Activated naive CD4-positive, alpha-beta T cell treated with anti-CD3 and anti-CD28 coated beads, Interleukin-2, amount 50 U/mL, for 24 hours (primary cell): ENCODE measurements around the gene ZNF121.
A peak's percentile ranks its signal among the peaks of the same experiment; 100 is the strongest.
"Not testable (repeated sequence)": the region's sequence is repeated elsewhere in the genome, so short reads cannot be mapped to it uniquely, and the experiment has no call there.

Source experiments
- H3K27ac Mint-ChIP-seq: one replicate; pipeline ENCODE4 v1.8.0; 2021; ENCODE audit warnings: mild to moderate bottlenecking, mixed read lengths
- H3K27me3 Mint-ChIP-seq: one replicate; pipeline ENCODE4 v1.8.0; 2021; ENCODE audit warnings: mixed read lengths
- H3K36me3 Mint-ChIP-seq: one replicate; pipeline ENCODE4 v1.8.0; 2021; ENCODE audit warnings: mixed read lengths
- H3K4me1 Mint-ChIP-seq: one replicate; pipeline ENCODE4 v1.8.0; 2021; ENCODE audit warnings: mixed read lengths
- H3K4me3 Mint-ChIP-seq: one replicate; pipeline ENCODE4 v1.8.0; 2021; ENCODE audit warnings: mild to moderate bottlenecking, mixed read lengths
- H3K9me3 Mint-ChIP-seq: one replicate; pipeline ENCODE4 v1.8.0; 2021; ENCODE audit warnings: mixed read lengths

The ZNF121 gene

DNA sequence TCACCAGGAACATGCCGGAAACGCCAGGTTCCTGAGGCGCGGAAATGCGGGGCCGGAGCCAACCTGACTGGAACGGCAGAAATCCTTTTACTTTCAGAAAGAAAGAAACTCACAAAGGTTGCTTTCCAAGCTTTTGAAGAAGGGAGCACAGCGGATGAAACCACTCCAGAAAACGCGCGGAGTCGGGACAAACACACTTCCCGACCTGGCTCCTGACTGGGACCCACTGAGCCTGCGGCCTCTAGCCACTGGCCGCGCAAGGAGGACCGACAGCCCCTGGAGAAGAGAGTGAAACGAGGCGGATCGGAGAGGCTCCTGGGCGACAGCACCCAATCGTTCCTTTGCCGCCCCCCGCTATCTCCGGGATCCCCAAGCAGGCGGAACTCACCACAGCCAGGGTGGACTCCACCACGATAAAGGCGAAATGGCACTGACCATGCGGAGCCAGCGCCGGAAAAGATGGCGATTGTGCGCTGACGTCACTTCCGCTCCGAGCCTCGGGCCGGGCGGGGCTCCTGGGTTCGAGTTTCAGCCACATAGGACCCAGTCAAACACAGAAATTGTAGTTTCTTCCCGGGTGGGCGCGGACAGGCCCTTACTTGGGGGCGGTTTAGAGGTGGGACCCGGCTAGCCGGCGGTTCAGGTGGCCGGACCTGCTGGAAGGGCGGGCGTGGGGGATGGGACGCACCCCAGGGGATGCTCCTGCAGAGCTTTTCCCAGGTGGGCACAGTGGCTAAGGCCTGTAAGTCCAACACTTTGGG, at the start of gene ZNF121:
ZNF121 (minus strand) TSS at position 432 of the 761 bp plus-strand sequence. CDS start 16,407 bp downstream, outside the sequence.
- Mint-ChIP-seq H3K9me3 (no peaks in the 10 kb centered on the region), H3K4me3 (peak within 1 kb of the TSS; percentile 97), H3K4me1 (peaks cover 27% of the 10 kb centered on the region), H3K27ac (peak within 1 kb of the TSS; percentile 98), H3K36me3 (peaks cover 25% of the 10 kb centered on the region), H3K27me3 (peaks cover 2% of the 10 kb centered on the region)

DNA sequence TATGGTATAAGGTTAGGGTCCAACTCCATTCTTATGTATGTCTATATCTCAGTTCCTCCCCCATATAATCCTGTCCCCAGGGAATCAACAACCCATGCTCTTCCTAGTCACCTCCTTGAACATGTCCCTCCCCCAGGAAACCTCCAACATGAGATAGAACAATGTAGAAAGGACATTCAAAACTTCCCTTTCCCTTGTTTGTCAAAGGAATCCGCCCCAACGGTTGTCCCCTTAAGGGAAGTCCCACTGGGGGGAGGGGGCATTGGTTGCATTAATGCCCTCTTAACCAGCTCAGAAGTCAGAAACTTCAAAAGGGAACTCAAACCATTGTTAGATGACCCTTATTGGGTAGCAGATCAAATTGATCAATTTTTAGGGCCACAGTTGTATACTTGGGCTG, 43.6 kb upstream of the ZNF121 start:
- no peak overlapping the region for H3K4me3 Mint-ChIP-seq
- peaks cover 11% of the 10 kb centered on the region for H3K36me3 Mint-ChIP-seq
- H3K4me1 Mint-ChIP-seq = peaks cover 6% of the 10 kb centered on the region
- no peak overlapping the region for H3K27ac Mint-ChIP-seq
- H3K27me3 Mint-ChIP-seq = no peaks in the 10 kb centered on the region
- H3K9me3 Mint-ChIP-seq = no peaks in the 10 kb centered on the region

DNA sequence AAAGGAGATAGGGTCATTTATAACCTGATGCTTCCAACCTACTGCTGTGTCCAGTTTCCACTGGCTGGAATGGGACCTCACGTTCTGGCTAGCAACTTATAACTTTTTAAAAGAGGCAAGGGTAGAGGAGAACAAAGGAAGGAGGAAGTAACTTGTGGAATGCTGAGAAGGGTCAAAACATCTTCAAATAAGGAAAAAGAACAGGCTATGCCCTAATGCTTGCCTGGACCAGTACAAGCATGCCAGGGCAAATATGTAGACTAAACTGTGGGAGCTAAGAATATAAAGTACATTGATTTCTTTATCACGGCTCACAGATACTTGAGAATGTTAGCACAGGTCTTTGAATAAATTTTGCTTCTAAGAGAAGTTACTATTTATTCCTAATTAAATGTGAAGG, 38.2 kb upstream of the ZNF121 start:
- Mint-ChIP-seq H3K9me3 (no peaks in the 10 kb centered on the region), H3K36me3 (peaks cover 12% of the 10 kb centered on the region), H3K27me3 (no peaks in the 10 kb centered on the region), H3K4me1 (peaks cover 23% of the 10 kb centered on the region), H3K27ac (peak overlapping the region; percentile 55), H3K4me3 (peak overlapping the region; percentile 61)

DNA sequence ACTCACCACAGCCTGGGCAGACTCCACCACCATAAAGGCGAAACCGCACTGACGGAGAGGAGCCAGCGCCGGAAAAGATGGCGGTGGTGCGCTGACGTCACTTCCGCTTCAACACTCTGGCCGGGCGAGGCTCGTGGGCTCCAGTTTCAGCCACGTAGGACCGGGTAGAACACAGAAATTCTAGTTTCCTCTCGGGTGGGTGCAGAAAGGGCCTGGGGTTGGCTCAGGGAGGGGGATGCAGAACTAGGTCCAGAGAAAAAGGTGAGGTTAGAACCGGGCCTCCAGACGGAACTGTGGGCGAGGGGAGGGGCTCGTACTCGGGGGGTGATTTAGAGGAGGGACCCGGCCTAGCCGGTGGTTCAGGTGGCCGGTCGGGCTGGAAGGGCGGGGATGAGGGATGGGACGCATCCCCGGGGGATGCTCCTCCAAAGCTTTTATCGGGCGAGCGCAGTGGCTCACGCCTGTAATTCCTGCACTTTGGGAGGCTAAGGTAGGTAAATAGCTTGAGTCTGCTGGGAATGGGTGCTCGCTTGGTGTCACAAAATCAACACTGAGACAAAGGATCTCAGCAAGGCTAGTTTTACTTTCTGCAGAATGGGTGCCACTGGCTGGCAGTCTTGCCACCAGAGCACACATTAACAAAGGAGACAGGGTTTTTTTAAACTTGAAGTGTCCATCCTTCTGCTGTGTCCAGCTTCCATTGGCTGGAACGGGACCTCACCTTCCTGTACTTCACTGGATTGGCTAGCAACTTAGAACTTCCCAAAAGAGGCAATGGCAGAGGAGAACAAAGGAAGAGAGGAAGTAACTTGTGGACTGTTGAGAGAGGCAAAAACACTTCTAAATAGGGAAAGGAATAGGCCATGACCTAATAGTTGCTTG, 37.1 kb upstream of the ZNF121 start, which contains the start of gene ZNF561:
ZNF561 (minus strand) TSS at position 77 of the 882 bp plus-strand sequence. CDS start 1,776 bp downstream, outside the sequence.
- peaks cover 23% of the 10 kb centered on the region for H3K4me1 Mint-ChIP-seq
- H3K27me3 Mint-ChIP-seq = no peaks in the 10 kb centered on the region
- H3K4me3 Mint-ChIP-seq = peak within 1 kb of the TSS; percentile 94
- peaks cover 17% of the 10 kb centered on the region for H3K36me3 Mint-ChIP-seq
- H3K27ac Mint-ChIP-seq = peak within 1 kb of the TSS; percentile 98
- no peaks in the 10 kb centered on the region for H3K9me3 Mint-ChIP-seq

DNA sequence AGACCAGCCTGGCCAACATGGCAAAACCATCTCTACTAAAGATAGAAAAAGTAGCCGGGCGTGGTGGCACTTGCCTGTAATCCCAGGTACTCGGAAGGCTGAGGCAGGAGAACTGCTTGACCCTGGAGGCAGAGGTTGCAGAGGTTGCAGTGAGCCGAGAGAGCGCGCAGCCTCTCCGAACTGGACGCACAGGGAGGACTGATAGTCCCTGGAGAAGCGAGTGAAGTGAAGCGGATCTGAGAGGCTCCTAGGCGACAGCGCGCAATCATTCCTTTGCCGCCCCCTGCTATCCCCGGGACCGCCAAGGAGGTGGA, 36.5 kb upstream of the ZNF121 start:
- Mint-ChIP-seq H3K4me3 (peak overlapping the region; percentile 94), H3K27ac (peak overlapping the region; percentile 98), H3K9me3 (no peaks in the 10 kb centered on the region), H3K4me1 (peaks cover 20% of the 10 kb centered on the region), H3K36me3 (peaks cover 18% of the 10 kb centered on the region), H3K27me3 (no peaks in the 10 kb centered on the region)

DNA sequence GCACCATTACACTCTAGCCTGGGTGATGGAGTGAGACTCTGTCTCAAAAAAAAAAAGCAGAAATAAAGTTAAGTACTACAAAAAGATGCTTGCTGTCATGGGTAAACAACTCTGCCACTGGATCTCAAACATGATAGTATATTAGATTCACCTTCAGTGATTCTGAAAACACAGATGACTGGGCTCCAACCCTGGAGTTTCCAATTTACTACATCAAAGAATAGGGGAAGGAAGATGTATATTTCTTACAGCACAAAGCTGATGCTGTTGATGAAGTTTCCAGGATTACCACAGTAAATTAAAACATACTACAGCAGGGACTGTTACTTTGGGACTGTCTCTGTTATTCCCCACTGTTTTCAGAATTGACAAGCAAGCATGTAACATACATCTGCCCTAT, 31.5 kb upstream of the ZNF121 start:
- peaks cover 11% of the 10 kb centered on the region for H3K4me1 Mint-ChIP-seq
- H3K4me3 Mint-ChIP-seq = no peak overlapping the region
- H3K27ac Mint-ChIP-seq = no peak overlapping the region
- H3K9me3 Mint-ChIP-seq = no peaks in the 10 kb centered on the region
- peaks cover 43% of the 10 kb centered on the region for H3K36me3 Mint-ChIP-seq
- no peaks in the 10 kb centered on the region for H3K27me3 Mint-ChIP-seq

DNA sequence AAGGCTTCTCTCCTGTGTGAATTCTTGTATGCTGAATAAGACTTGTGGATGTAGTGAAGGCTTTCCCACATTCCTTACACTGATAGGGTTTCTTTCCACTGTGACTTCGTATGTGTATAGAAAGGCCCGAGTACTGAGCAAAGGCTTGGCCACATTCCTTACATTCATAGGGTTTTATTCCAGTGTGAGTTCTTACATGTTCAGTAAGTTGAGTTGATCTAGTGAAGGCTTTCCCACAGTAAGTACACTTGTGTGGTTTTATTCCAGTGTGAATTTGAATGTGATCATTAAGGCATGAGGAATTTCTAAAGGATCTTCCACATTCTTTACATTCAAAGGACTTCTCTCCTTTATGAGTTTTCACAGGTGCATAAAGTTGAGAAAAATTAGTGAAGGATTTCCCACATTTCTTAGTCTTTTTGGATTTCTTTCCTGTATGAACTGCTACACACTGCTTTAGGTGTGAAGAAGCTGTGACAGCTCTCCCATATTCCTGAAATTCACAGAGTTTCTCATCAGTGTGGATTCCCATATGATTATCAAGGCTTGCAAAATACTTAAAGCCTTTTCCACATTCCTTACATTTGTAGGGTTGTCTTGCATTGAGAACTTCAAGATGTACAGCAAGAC, 26.3 kb upstream of the ZNF121 start:
- H3K4me1 Mint-ChIP-seq = no peaks in the 10 kb centered on the region
- no peak overlapping the region for H3K27ac Mint-ChIP-seq
- no peaks in the 10 kb centered on the region for H3K27me3 Mint-ChIP-seq
- peaks cover 60% of the 10 kb centered on the region for H3K36me3 Mint-ChIP-seq
- H3K9me3 Mint-ChIP-seq = no peaks in the 10 kb centered on the region
- no peak overlapping the region for H3K4me3 Mint-ChIP-seq

DNA sequence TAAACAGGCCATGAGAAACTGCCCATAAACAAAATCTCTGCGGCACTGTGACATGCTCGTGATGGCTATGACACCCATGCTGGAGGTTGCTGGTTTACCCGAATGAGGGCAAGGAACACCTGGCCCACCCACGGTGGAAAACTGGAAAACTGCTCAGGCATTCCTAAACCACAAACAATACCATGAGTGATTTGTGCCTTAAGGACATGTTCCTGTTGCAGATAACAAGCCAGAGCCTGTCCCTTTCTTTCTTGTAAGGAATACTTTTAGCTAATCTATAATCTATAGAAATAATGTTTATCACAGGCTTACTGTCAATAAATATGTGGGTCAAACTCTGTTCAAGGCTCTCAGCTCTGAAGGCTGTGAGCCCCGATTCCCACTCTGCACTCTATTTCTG, 24.6 kb upstream of the ZNF121 start:
- Mint-ChIP-seq H3K4me3 (no peak overlapping the region), H3K4me1 (no peaks in the 10 kb centered on the region), H3K9me3 (no peaks in the 10 kb centered on the region)

DNA sequence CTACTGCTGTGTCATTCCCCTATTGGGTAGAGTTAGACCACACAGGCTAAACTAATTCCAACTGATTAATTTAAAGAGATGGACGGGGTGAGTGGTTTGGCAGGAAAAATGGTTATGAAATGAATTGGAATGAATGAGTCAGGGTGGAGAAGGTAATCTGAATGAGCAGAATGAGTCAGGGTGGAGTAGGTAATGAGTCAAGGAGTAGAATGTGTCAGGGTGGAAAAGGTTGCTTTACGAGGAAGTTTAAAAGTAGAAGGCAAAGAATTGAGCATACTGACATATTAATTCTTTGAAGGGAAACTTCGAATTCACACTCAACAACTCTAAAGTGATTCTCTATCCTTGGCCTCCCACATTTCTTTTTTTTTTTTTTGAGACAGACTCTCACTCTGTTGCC, 12.7 kb upstream of the ZNF121 start:
- H3K36me3 Mint-ChIP-seq = peaks cover 3% of the 10 kb centered on the region
- peaks cover 6% of the 10 kb centered on the region for H3K9me3 Mint-ChIP-seq
- H3K4me1 Mint-ChIP-seq = no peaks in the 10 kb centered on the region
- H3K27me3 Mint-ChIP-seq = peaks cover 5% of the 10 kb centered on the region
- H3K27ac Mint-ChIP-seq = no peak overlapping the region
- H3K4me3 Mint-ChIP-seq = no peak overlapping the region

More for the DNA sequence above, 24.6 kb upstream of the ZNF121 start:
- H3K36me3 Mint-ChIP-seq = peaks cover 54% of the 10 kb centered on the region
- no peaks in the 10 kb centered on the region for H3K27me3 Mint-ChIP-seq
- no peak overlapping the region for H3K27ac Mint-ChIP-seq

DNA sequence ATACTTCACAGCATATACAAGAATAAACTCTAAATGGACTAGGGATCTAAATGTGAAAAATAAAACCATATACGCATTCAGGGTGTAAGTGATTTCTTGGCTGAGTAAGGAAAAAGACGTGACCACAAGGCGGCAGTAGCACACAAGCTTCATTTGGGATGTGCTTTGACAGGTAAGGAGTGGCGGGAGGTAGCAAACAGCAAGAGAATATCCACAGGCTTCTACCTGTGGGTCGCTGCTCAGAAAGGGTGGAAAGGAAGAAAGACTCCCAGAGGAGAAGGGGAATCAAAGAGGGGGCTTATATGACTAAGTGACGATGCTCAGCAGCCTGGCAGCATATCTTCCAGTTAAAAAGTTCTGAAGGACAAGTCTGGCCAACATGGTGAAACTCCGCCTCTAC, 2.5 kb upstream of the ZNF121 start:
- H3K36me3 Mint-ChIP-seq = peaks cover 5% of the 10 kb centered on the region
- H3K4me1 Mint-ChIP-seq = peaks cover 11% of the 10 kb centered on the region
- H3K4me3 Mint-ChIP-seq = no peak overlapping the region
- H3K27ac Mint-ChIP-seq = peak overlapping the region; percentile 6
- peaks cover 4% of the 10 kb centered on the region for H3K27me3 Mint-ChIP-seq
- no peaks in the 10 kb centered on the region for H3K9me3 Mint-ChIP-seq

DNA sequence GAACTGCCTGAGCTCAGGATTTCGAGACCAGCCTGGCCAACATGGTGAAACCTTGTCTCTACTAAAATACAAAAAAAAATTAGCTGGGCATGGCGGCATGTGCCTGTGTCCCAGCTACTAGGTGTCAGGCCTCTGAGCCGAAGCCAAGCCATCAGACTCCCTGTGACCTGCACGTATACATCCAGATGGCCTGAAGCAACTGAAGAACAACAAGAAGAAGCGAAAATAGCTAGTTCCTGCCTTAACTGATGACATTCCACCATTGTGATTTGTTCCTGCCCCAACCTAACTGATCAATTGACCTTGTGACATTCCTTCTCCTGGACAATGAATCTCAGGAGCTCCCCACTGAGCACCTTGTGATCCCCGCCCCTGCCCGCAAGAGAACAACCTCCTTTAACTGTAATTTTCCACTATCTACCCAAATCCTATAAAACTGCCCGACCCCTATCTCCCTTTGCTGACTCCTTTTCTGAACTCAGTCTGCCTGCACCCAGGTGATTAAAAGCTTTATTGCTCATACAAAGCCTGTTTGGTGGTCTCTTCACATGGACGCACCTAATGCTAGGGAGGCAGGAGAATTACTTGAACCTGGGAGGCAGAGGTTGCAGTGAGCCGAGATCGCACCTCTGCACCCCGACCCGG, 2.1 kb downstream of the ZNF121 start:
- H3K27ac Mint-ChIP-seq = peak overlapping the region; percentile 15

DNA sequence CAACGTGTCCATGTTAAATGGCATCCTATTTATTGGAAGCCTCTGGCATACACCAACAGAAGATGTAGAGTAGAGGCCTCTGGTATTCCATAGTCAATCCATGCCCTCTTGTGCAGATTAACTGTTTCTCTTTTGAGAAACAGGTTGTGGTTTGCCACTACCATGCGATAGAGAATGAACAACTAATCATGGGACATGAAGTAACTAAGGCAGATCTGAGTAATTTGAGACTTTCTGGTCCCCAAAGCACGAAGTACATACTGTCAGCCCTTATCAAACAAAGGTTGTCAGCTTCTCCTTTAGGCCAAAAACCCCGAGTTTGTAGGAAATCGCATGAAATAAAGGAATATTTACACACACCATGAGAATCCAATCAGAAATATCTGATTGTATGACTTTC, 3.6 kb downstream of the ZNF121 start:
- Mint-ChIP-seq H3K4me3 (peak overlapping the region; percentile 64), H3K27me3 (no peaks in the 10 kb centered on the region), H3K27ac (no peak overlapping the region), H3K4me1 (peaks cover 44% of the 10 kb centered on the region), H3K9me3 (peaks cover 8% of the 10 kb centered on the region), H3K36me3 (peaks cover 49% of the 10 kb centered on the region)

More for the DNA sequence above, 2.1 kb downstream of the ZNF121 start:
- peak overlapping the region; percentile 82 for H3K4me3 Mint-ChIP-seq
- H3K9me3 Mint-ChIP-seq, H3K27me3 Mint-ChIP-seq: not testable (repeated sequence)
- peaks cover 38% of the 10 kb centered on the region for H3K36me3 Mint-ChIP-seq
- peaks cover 37% of the 10 kb centered on the region for H3K4me1 Mint-ChIP-seq

DNA sequence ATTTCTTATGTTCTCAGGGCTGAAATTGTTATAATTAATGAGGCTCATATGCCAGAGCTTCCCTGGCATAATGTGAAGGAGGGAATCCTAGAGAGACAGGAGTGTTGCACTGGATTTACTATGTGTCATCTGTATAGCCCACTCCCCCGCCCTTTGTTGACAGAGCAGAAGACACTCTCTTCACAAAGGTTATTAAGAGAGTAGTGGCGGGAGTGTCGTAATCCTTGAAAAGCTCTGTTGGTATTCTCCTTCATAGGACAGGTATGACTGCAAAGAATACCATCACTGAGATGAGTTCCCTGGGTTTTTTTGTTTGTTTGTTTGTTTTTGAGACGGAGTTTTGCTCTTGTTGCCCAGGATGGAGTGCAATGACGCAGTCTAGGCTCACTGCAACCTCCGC, 14.0 kb downstream of the ZNF121 start:
- Mint-ChIP-seq H3K4me1 (peaks cover 13% of the 10 kb centered on the region), H3K27me3 (no peaks in the 10 kb centered on the region), H3K36me3 (peaks cover 63% of the 10 kb centered on the region), H3K27ac (no peak overlapping the region), H3K4me3 (no peak overlapping the region), H3K9me3 (peaks cover 22% of the 10 kb centered on the region)

DNA sequence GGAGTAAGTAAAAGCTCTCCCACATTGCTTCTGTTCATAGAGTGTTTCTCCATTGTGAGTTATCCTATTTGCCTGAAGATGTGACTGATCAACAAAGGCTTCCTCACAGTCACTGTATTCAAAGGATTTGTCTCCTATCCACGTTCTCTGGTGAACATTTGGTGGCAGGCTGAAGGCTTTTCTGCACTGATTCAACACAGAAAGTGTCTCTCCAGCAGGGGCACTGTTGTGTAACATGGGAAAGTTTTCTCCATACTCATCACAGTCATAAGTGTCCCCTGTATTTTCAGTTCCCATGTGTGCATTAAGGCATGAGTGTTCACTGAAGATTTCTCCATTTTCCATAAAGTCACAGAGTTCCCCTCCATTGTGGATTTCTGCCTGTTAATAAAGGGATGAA, 17.6 kb downstream of the ZNF121 start:
- Mint-ChIP-seq H3K36me3 (peaks cover 61% of the 10 kb centered on the region), H3K9me3 (peaks cover 18% of the 10 kb centered on the region), H3K27ac (no peak overlapping the region), H3K4me3 (no peak overlapping the region), H3K4me1 (peaks cover 3% of the 10 kb centered on the region), H3K27me3 (no peaks in the 10 kb centered on the region)
